Measurements from ENCODE around the gene CMTM4. TPM values are rescaled to one million over a fixed set of nuclear protein-coding genes. Genes with fewer than 3 reads are reported as not detected.

The CMTM4 gene
- total RNA-seq, 4 donors from 2014 or later, result 170 to 246 (median 201) TPM

- 41 to 52% methylated on average over 4 of the region's 4 CpGs for WGBS, 2 donors
- Histone ChIP-seq H3K27ac (peak overlapping the region; percentile 85 to 90 (median 85)), H3K9me3 (no peaks in the 10 kb centered on the region), H3K4me1 (peaks cover 35 to 50% of the 10 kb centered on the region in 2 donors), H3K4me3 (replicated peaks in 1 of 3) (no peak overlapping the region), H3K36me3 (no peaks in the 10 kb centered on the region), H3K27me3 (no peaks in the 10 kb centered on the region)
- intact Hi-C loops (cut with DNase I), result no loop called here
- DNase-seq, result peak; percentile 13 to 36
- TF ChIP-seq CTCF (IDR thresholded peaks at IDR 0.05) (no peak), POLR2A (IDR thresholded peaks at IDR 0.05) (no peak)
Measured at GRCh38 chr16:66661210-66661560, 35.4 kb downstream of the CMTM4 start.

GRCh38 chr16:66660422-66661209, 35.9 kb downstream of the CMTM4 start:
- H3K36me3 ChIP-seq, result no peaks in the 10 kb centered on the region
- H3K4me3 ChIP-seq (replicated peaks in 1 of 3), result no peak overlapping the region
- WGBS, 2 donors, result 7 to 9% methylated on average over 9 of the region's 9 CpGs
- TF ChIP-seq CTCF (IDR thresholded peaks at IDR 0.05) (peak in 4 of 6 experiments; percentile 32 to 51 (median 38)), POLR2A (IDR thresholded peaks at IDR 0.05) (no peak)
- DNase-seq, result peak; percentile 88 to 89
- peaks cover 35 to 50% of the 10 kb centered on the region in 2 donors for H3K4me1 ChIP-seq
- intact Hi-C loops (cut with DNase I), result no loop called here
- peak overlapping the region; percentile 85 to 90 (median 85) for H3K27ac ChIP-seq
- H3K9me3 ChIP-seq, result no peaks in the 10 kb centered on the region
- H3K27me3 ChIP-seq, result no peaks in the 10 kb centered on the region

GRCh38 chr16:66658860-66659190, 37.7 kb downstream of the CMTM4 start:
- no peak for TF ChIP-seq CTCF (IDR thresholded peaks at IDR 0.05)
- Histone ChIP-seq H3K27ac (no peak overlapping the region), H3K4me3 (replicated peaks in 1 of 3) (no peak overlapping the region), H3K4me1 (peaks cover 35 to 56% of the 10 kb centered on the region in 2 donors), H3K27me3 (no peaks in the 10 kb centered on the region), H3K36me3 (no peaks in the 10 kb centered on the region), H3K9me3 (no peaks in the 10 kb centered on the region)
- WGBS, 2 donors, result 98 to 99% methylated on average over 3 to 5 of the region's 5 CpGs
- no peak for DNase-seq
- intact Hi-C loops (cut with DNase I), result no loop called here

- 71 to 86% methylated on average over 5 to 6 of the region's 6 CpGs for WGBS, 2 donors
- H3K4me3 ChIP-seq (replicated peaks in 1 of 3), result no peak overlapping the region
- DNase-seq, result no peak
- H3K27me3 ChIP-seq, result no peaks in the 10 kb centered on the region
- intact Hi-C loops (cut with DNase I), result no loop called here
- H3K4me1 ChIP-seq, result peaks cover 32 to 56% of the 10 kb centered on the region in 2 donors
- no peak for TF ChIP-seq POLR2A (IDR thresholded peaks at IDR 0.05)
- TF ChIP-seq CTCF (IDR thresholded peaks at IDR 0.05), result no peak
- H3K36me3 ChIP-seq, result no peaks in the 10 kb centered on the region
- H3K27ac ChIP-seq, result no peak overlapping the region
- H3K9me3 ChIP-seq, result no peaks in the 10 kb centered on the region
Measured at GRCh38 chr16:66658143-66658859, 38.2 kb downstream of the CMTM4 start.

GRCh38 chr16:66656547-66656946, 40.0 kb downstream of the CMTM4 start:
- H3K4me3 ChIP-seq (replicated peaks in 1 of 3), result no peak overlapping the region
- no peak for DNase-seq
- WGBS, 2 donors, result 96% methylated on average over 3 of the region's 3 CpGs
- no peak overlapping the region for H3K27ac ChIP-seq
- intact Hi-C loops (cut with DNase I), result no loop called here
- TF ChIP-seq CTCF (IDR thresholded peaks at IDR 0.05) (no peak), POLR2A (IDR thresholded peaks at IDR 0.05) (no peak)
- H3K27me3 ChIP-seq, result no peaks in the 10 kb centered on the region
- H3K9me3 ChIP-seq, result no peaks in the 10 kb centered on the region
- H3K36me3 ChIP-seq, result no peaks in the 10 kb centered on the region
- peaks cover 15 to 54% of the 10 kb centered on the region in 2 donors for H3K4me1 ChIP-seq
